Right forelimb (tissue), 1 donor: Measurements from ENCODE around the gene HINT3.
"Not testable (repeated sequence)": the region's sequence is repeated elsewhere in the genome, so short reads cannot be mapped to it uniquely, and the experiment has no call there.

Experiments
- DNase-seq: peaks from one replicate; pipeline ENCODE4 v3.0.0-alpha.2; 2018

Gene HINT3

DNA sequence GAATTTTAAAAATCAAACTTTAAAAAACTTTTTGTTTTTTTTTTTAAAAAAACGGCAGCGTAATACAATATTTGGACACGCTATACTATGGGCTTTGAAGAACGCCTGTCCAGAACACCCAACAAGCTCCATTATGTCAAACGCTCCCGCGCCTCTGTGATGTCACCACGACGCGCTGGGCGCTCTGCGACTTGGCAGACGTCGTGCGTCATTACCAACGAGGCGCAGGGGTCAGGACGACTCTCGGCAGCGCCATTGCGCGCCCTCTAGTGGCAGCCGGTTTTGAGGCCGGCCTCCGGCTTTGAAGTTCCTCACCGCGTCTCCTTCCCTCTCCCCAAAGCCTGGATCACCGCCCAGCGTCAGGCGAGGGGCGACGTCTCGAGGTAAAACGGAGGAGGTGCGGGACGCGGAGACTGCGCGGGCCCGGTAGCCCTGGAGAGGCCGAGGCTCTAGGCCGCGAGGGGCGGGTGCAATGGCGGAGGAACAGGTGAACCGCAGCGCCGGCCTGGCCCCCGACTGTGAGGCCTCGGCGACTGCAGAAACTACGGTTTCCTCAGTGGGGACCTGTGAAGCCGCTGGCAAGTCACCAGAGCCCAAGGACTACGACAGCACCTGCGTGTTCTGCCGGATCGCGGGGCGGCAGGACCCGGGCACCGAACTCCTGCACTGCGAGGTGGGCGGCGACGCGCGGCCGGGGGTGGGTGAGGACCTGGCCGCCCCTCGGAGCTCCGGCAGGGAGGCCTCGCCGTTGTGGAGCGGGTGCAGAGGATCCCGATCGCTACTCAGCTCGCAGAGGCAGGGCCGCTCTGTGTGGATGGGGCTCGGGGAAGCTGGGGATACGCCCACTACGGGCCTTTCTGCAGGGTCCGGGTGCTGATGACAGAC, at the start of gene HINT3:
Gene HINT3 (plus strand): TSS at position 265 of the 885 bp plus-strand sequence. CDS start 208 bp downstream, at position 473.
- peak; percentile 99 for DNase-seq

- DNase-seq, result no peak
Observed at GRCh38 chr6:125910527-125910926, 46.0 kb upstream of the HINT3 start.

DNA sequence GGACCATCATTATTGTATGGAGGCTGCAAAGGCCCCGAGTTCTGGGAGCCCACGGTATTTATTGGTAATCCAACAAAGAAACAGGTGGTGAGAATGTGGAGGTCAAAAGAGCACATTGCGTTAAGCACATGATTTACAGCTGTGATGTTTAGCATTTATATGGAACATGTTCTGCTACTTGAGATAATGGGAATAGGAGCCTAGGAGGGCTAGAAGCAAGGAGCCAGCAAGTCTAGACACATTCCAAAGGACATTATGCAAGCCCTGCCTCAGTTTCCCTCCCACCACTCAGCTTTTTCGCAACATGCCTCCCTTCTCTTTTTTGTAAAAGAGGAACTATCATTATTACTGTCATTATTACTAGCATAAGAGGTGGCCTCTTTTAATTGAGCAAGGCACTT, 45.5 kb upstream of the HINT3 start:
- not testable (repeated sequence) for DNase-seq

DNA sequence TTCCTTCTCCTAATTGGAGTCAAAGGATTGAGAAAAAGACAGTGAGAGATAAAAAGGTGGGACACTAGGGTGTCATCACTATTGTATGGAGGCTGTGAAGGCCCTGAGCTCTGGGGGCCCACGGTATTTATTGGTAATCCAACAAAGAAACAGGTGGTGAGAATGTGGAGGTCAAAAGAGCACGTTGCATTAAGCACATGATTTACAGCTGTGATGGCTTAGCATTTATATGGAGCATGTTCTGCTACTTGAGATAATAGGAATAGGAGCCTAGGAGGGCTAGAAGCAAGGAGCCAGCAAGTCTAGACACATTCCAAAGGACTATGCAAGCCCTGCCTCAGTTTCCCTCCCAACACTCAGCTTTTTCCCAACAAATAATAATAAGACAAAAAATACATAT, 44.1 kb upstream of the HINT3 start:
- not testable (repeated sequence) for DNase-seq

DNA sequence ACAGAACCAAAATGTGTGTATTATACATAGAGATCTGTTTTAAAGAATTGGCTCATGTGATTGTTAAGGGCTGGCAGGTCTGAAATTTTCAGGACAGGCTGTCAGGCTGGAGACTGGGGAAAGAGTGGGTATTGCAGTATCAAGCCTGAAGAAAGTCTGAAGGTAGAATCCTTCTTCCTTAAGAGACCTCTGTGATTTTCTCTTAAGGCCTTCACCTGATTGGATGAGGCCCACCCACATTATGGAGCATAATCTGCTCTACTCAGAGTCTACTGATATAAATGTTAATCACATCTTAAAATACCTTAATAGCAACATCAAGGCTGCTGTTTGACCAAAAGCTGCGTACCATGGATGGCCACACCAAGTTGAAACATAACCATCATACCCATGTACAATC, 43.4 kb upstream of the HINT3 start:
- DNase-seq, result no peak

DNA sequence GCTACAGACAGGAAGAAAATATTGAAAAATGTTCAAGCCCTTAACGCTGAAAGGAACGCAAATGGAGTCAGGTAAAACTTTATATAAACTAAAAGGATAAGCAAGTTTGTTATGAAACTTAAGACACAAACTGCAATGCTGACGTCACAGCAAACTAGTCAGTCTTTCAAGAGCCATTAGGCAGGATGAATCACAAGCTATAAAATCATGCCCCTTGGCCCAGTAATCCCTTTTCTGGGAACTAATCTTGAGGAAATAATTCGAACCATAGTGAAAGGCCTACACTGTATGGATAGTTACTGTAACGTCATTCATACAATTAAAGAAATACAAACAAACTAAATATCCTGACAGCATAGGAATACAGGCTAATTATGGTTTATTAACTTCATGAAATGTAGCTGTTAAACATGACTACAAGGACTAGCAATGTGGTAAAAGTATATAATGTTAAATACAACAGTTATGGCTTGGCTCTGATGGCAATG, 42.7 kb upstream of the HINT3 start:
- no peak for DNase-seq

GRCh38 chr6:125918230-125918629, 38.3 kb upstream of the HINT3 start:
- no peak for DNase-seq

GRCh38 chr6:125918681-125919566, 37.6 kb upstream of the HINT3 start:
- DNase-seq, result no peak

DNA sequence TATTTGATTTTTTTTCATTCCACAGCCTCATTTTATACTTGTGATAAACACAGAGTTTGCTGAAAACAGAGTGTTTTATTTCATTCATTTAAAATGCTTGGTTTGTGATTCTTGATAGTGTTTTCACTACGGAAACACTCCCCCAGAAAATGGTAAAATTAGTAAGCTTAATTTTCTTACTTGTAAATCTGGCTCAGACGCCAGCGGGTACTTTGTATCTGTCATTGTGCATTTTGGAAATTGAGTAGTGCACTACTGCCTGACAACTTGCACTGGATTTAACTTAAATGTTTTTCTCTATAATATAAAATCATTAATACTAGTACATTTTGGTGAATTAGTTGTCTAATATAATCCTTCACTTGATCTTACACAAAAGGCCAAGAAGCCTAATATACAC, 37.0 kb upstream of the HINT3 start:
- no peak for DNase-seq

GRCh38 chr6:125922322-125922860, 34.2 kb upstream of the HINT3 start:
- DNase-seq, result no peak

DNA sequence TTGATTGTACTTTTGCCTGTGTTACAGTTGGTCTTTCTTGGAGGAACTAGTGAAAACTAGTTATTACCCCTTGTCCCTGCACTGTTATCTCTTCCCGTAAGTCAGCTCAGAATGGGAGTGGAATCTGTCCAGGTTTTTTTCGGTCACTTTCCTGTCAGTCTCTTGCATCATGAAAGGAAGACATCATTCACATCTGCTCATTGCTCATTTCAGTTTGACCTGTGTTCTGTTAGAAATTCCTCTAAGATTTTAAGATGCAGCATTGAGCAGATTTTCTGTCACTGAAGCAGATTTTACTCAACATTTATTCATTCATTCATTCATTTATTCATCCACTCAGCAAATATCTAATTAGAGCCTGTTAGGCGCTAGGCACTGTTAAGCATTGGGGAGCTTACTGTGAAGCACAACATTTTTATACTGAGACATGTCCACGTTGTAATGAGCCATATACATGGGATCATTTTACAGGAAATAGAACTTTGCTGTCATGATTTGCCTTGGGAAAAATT, 33.1 kb upstream of the HINT3 start:
- DNase-seq, result no peak

GRCh38 chr6:125924169-125924568, 32.4 kb upstream of the HINT3 start:
- no peak for DNase-seq

- no peak for DNase-seq
Observed at GRCh38 chr6:125924697-125925358, 31.7 kb upstream of the HINT3 start.

GRCh38 chr6:125926711-125927110, 29.9 kb upstream of the HINT3 start:
- DNase-seq, result no peak

GRCh38 chr6:125927761-125928160, 28.8 kb upstream of the HINT3 start:
- no peak for DNase-seq

DNA sequence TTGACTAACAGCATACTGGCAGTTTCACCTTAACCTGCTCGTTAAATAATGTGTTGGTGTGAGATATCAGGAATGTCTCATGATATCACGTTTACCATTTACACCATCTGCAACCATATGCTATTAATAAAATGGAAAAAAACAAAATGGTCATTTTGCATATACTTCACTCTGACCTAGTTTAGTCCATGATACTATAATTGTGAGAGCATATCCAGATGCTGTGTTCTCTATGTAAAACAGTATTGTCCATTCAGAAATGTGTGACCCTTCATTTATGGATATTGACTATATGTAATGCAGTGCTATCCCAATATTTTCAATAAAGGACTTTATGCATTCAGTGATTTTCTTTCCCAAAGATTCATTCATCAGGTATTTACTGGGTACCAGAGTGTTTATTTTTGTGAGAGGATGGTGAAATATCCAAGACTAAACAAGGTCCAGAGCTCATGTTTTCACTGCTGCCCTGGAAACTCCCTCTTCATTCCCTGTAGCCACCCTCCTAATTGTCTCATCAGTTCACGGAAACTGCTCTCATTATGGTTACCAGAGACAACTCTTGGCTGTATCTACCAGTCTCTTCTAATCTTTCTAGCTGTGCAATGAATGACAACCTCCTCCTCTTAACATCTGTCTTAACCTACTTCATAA, 25.7 kb upstream of the HINT3 start:
- DNase-seq, result no peak

DNA sequence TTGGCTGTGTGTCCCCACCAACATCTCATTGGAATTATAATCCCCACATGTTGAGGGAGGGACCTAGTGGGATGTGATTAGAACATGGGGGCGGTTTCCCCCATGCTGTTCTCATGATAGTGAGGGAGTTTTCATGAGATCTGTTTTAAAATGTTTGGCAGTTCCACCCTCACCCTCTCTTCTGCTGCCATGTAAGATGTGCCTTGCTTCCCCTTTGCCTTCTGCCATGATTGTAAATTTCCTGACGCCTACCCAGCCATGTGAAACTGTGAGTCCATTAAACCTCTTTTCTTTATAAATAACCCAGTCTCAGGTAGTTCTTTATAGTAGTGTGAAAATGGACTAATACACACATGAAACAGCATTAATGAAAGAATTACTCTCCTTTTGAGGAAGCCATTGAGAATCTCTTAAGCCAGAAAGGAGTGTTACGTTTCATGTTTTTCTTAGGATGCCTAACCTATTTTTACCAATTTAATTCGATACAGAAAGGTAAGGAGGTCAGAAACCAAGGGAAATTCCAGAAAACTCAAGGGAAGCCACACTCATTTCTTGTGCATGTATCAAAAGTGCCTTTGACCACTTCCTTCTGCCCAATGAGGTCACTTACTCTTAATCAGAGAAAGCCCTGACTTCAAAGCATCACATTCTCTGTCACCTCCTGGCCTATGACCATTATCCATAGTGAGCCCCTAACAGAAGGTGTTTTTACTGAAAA, 24.7 kb upstream of the HINT3 start:
- DNase-seq, result no peak

- DNase-seq, result no peak
Observed at GRCh38 chr6:125932451-125932795, 24.1 kb upstream of the HINT3 start.

- DNase-seq, result not testable (repeated sequence)
Observed at GRCh38 chr6:125935520-125935919, 21.1 kb upstream of the HINT3 start.

DNA sequence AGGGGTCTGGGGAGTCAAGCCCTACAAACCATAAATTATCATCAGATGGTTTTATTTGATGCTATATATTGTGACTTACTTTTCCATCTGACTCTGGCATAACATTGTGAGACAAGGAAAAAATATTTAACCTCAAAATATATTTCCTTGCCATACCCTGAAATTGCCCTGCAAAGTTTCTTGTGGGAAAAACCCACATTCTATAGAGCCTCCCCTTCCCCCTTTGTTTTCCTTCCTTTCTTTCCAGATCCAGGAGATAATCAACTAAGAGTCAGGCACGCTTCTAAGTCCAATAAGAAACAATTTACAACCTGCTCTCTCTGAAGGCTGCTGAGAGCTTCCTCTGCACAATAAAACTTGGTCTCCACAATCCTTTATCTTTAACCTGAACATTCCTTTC, 17.5 kb upstream of the HINT3 start:
- DNase-seq, result no peak

GRCh38 chr6:125939791-125940190, 16.8 kb upstream of the HINT3 start:
- DNase-seq, result no peak
